ENCODE results near the gene COL8A2. TPM values are rescaled to one million over a fixed set of nuclear protein-coding genes. Genes with fewer than 3 reads are reported as not detected.

Gene COL8A2
- total and polyA plus RNA-seq, 2 of the 4 experiments (the other 2 are of a cell fraction): 0.54 to 1.1 TPM

DNA sequence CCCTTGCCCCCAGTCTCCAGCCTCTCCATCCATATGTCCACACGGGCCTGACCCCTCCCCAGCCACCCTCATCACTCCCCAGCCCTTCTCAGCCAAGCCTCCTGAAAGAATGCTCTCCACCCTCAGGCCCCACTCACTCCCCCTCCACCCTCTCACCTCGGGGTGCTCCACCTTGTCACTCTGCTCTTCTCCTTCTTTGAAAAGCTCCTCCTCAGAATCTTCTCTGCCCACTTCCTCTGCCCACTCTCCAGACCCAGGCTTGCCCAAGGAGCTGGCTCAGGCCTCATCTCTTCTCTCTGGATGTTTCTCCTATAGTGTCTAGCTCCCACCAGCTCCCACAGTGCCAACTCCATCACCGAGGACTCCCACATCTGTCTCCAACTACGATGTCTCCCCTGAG lies 13.9 kb downstream of the COL8A2 start:
- ATAC-seq (ENCODE audit: low read depth): no peak
- no peak overlapping the region for H3K18ac ChIP-seq (ENCODE audit: low read depth, low read length)
- H4K8ac ChIP-seq (ENCODE audit: low read depth in 2 of 2, low read length in 2 of 2): no peak overlapping the region
- H2BK15ac ChIP-seq (ENCODE audit: low read depth, low read length): no peak overlapping the region
- no peak overlapping the region for H3K4me2 ChIP-seq (ENCODE audit: low read depth, low read length)
- H2BK20ac ChIP-seq (ENCODE audit: low read depth, low read length): no peak overlapping the region
- dilution Hi-C loops (cut with HindIII; ENCODE audit: low sequenced_read_pairs, unreplicated experiment) (no loop called here), intact Hi-C loops (cut with micrococcal nuclease) (no loop called here), in situ Hi-C loops (cut with MboI; ENCODE audit: low sequenced_read_pairs) (loop anchor here (25.0 kb wide), 1 partner anchor 301 kb away; no protein-coding TSS in a partner anchor)
- H4K91ac ChIP-seq (ENCODE audit: insufficient read depth, low read depth, low read length): no peak overlapping the region
- H3K4ac ChIP-seq (ENCODE audit: low read depth, low read length): no peak overlapping the region
- CTCF ChIA-PET: interaction anchor here (1.0 kb wide), 1 partner anchor 23 kb away, joined by 4 read pairs; no protein-coding TSS in a partner anchor
- no peak overlapping the region for H3K4me3 ChIP-seq (ENCODE audit: insufficient read depth, low read depth, low read length)
- no TSS peak for BruUV-seq (replicated peaks)
- H2AK9ac ChIP-seq (replicated peaks; ENCODE audit: low read depth, low read length, poor library complexity): no peak overlapping the region
- no peak for DNase-seq
- no peak overlapping the region for H3K23ac ChIP-seq (ENCODE audit: low read depth, low read length)
- H2AFZ ChIP-seq (replicated peaks; ENCODE audit: low read length, poor library complexity): no peak overlapping the region
- 0 out of 2 replicates have a peak overlapping the region, but pooled peaks have one; percentile 39 for H2AK5ac ChIP-seq (ENCODE audit: low read depth, low read length)
- H3K9ac ChIP-seq (ENCODE audit: low read depth, low read length): no peak overlapping the region
- POLR2A ChIA-PET (ENCODE audit: unreplicated experiment): no interaction called here
- WGBS, 2 experiments (ENCODE audit: extremely low coverage in 2 of 2, insufficient read length in 1 of 2): 70% methylated on average over 3 of the region's 4 CpGs; no CpG with 5 or more reads in 1 of the 2 experiments
- no peaks in the 10 kb centered on the region for H3K79me1 ChIP-seq (ENCODE audit: low read depth in 1 of 2, low read length in 2 of 2)
- H3K27me3 ChIP-seq (ENCODE audit: control insufficient read depth, insufficient read depth, low read length): no peaks in the 10 kb centered on the region
- H3K14ac ChIP-seq (replicated peaks; ENCODE audit: low read depth, low read length): no peak overlapping the region
- no peak overlapping the region for H2BK120ac ChIP-seq (ENCODE audit: low read depth, low read length)
- no peak overlapping the region for H3K27ac ChIP-seq (ENCODE audit: insufficient read depth, low read length)
- TF ChIP-seq POLR2A (IDR thresholded peaks at IDR 0.05; ENCODE audit: low read depth, low read length) (no peak), CEBPB (IDR thresholded peaks at IDR 0.05; ENCODE audit: low read depth, low read length) (no peak), NFE2L2 (IDR thresholded peaks at IDR 0.05; ENCODE audit: low read depth, low read length) (no peak), MAFK (IDR thresholded peaks at IDR 0.05; ENCODE audit: low read depth, low read length) (no peak), MXI1 (IDR thresholded peaks at IDR 0.05; ENCODE audit: borderline replicate concordance, low read depth, low read length) (no peak), SMC3 (IDR thresholded peaks at IDR 0.05; ENCODE audit: low read depth, low read length) (no peak), RFX5 (IDR thresholded peaks at IDR 0.05; ENCODE audit: low read depth, low read length) (no peak)
- TF ChIP-seq, protein P1, sequence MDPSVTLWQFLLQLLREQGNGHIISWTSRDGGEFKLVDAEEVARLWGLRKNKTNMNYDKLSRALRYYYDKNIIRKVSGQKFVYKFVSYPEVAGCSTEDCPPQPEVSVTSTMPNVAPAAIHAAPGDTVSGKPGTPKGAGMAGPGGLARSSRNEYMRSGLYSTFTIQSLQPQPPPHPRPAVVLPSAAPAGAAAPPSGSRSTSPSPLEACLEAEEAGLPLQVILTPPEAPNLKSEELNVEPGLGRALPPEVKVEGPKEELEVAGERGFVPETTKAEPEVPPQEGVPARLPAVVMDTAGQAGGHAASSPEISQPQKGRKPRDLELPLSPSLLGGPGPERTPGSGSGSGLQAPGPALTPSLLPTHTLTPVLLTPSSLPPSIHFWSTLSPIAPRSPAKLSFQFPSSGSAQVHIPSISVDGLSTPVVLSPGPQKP (IDR thresholded peaks at IDR 0.05; ENCODE audit: borderline replicate concordance, low read depth, low read length): no peak
- TF ChIP-seq, protein P2, sequence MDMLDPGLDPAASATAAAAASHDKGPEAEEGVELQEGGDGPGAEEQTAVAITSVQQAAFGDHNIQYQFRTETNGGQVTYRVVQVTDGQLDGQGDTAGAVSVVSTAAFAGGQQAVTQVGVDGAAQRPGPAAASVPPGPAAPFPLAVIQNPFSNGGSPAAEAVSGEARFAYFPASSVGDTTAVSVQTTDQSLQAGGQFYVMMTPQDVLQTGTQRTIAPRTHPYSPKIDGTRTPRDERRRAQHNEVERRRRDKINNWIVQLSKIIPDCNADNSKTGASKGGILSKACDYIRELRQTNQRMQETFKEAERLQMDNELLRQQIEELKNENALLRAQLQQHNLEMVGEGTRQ (IDR thresholded peaks at IDR 0.05; ENCODE audit: low read depth, low read length): no peak
- H3K36me3 ChIP-seq (ENCODE audit: control insufficient read depth, insufficient read depth, low read length): no peaks in the 10 kb centered on the region
- H4K20me1 ChIP-seq (ENCODE audit: insufficient read depth, low read length): no peaks in the 10 kb centered on the region
- H3K56ac ChIP-seq (ENCODE audit: extremely low read depth, insufficient read depth, low read length): no peak overlapping the region
- H3K4me1 ChIP-seq (ENCODE audit: control insufficient read depth, insufficient read depth, low read length): peaks cover 7% of the 10 kb centered on the region
- H4K5ac ChIP-seq (ENCODE audit: low read depth, low read length): no peak overlapping the region
- no peaks in the 10 kb centered on the region for H3K9me3 ChIP-seq (ENCODE audit: control insufficient read depth, insufficient read depth, low read length)
- H3K9me1 ChIP-seq (ENCODE audit: insufficient read depth, low read length): peaks cover 10% of the 10 kb centered on the region
- H2BK5ac ChIP-seq (ENCODE audit: low read depth, low read length, poor library complexity, severe bottlenecking): no peak overlapping the region
